Measurements from ENCODE around the gene SUPV3L1.
A peak's percentile ranks its signal among the peaks of the same experiment; 100 is the strongest.
"Not testable (repeated sequence)": the region's sequence is repeated elsewhere in the genome, so short reads cannot be mapped to it uniquely, and the experiment has no call there.

The SUPV3L1 gene

DNA sequence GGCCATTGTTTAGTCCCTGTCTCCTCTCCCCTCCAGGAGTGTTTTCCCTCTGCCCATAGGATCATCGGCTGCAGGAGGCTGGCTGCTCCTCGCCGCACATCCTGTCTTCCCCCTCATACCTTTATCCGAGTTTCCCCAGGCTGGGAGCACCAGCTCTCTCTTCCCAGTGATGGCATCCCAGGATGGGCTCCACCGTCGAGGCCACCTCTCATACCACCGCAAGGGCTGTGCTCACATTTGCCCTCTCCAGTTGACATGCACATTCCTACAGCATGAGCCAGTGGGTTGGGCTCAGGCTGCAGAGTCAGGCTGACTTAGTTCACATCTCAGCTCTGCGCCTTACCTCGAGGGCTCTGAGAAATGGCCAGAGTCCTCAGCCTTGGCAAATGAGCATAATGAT, 52.2 kb downstream of the SUPV3L1 start:
- DNase-seq: peak; percentile 76

DNA sequence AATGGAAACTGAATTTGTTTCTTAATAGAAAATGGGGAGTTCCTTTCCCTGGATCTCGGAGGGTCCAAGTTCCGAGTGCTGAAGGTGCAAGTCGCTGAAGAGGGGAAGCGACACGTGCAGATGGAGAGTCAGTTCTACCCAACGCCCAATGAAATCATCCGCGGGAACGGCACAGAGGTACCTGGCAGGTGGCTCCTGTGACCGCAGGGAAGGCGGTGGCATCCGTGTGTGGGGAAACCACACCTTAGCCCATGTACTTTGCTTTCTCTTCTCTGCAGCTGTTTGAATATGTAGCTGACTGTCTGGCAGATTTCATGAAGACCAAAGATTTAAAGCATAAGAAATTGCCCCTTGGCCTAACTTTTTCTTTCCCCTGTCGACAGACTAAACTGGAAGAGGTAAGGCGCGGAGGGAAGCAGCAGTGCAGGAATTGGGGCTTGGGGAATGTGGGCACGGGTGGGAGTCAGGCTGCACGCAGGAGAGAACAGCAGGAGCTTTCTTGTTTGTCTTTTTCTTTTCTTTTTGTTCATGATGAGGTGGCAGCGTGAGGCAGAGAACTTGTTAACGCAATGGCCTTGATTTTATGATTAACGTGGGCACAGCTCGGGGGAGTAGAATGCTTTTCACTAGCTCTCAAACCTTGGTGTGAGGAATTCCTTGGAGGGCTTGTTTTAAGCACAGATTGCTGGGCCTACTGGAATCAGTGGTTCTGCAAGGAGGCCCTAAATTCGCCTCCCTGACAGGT, 52.9 kb downstream of the SUPV3L1 start:
- no peak for DNase-seq

GRCh38 chr10:69234447-69234846, 54.4 kb downstream of the SUPV3L1 start:
- DNase-seq: no peak

- peak; percentile 67 for DNase-seq
These were observed 57.6 kb downstream of the SUPV3L1 start for GRCh38 chr10:69237528-69238159.

DNA sequence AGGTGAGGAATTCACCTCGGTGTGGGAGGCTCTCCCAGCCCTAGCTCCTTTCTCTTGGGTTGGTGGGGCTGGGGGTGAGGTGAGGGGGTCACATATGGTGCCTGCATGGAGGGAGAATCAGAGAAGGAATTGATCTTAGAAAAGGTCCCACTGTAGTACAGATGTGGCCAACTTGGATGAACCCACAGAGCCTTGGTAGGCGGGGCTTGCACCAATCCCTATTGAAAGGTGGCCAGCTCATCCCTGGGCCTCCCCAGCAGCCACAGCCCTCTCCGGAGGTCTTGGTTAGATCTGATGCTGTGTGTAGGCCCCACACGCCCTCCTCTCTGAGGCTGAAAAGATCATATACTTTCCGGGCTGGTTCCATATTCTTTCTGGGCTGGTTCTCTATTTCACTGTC, 59.1 kb downstream of the SUPV3L1 start:
- DNase-seq: no peak

DNA sequence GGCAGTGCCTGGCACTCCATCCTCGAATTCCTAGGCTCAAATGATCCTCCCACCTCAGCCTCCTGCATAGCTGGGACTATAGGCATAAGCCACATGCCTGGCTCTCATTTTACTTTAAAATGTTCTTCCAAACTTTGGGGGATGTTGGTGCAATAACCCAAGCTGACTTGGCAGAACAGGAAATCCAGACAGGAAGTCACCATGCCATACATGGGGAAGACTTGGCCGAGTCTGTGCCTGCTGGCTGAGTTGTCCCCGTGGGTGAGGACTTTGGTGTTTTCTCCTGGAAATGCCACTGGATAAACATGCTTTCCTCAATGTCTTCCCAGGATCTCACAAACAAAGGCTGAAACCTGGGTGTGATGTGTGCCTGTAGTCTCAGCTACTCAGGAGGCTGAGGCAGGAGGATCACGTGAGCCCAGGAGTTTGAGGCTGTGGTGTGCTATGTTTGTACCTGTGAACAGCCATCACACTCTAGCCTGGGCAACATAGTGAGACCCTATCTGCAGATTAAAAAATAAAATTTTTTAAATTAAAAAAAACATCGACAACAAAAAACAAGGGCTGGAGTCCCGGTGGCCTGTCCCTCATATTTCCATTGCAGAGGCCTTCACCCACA, 59.9 kb downstream of the SUPV3L1 start:
- DNase-seq: no peak

DNA sequence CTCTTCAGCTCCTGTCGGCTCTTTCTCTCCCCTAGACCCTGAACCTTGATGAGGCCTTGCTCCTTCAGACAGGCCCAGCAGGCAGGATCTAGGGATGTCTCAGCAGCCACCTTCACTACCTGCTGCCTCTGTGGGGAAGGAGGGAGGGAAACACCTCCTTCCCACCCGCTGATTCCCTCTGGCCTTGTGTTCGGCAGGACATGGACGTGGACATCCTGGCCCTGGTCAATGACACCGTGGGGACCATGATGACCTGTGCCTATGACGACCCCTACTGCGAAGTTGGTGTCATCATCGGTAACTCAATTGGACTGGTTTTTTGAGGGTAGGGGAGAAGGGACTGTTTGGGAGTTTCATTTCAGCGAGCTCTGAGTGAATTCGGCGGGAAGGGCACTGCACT, 60.4 kb downstream of the SUPV3L1 start:
- DNase-seq: no peak

DNA sequence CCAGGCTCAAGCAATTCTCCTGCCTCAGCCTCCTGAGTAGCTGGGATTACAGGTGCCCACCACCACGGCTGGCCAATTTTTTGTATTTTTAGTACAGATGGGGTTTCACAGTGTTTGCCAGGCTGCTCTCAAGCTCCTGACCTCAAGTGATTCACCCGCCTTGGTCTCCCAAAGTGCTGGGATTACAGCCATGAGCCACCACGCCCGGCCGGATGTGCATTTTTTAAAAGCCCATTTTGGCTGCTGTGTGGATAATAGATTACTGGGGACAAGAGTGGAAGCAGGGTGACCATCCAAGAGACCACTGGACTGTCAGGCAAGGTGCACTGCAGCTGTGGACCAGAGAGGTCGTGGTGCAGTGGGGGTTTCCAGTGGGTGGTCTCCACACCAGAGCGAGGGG, 61.5 kb downstream of the SUPV3L1 start:
- DNase-seq: no peak

- DNase-seq: no peak
These were observed 62.2 kb downstream of the SUPV3L1 start for GRCh38 chr10:69242040-69242851.

DNA sequence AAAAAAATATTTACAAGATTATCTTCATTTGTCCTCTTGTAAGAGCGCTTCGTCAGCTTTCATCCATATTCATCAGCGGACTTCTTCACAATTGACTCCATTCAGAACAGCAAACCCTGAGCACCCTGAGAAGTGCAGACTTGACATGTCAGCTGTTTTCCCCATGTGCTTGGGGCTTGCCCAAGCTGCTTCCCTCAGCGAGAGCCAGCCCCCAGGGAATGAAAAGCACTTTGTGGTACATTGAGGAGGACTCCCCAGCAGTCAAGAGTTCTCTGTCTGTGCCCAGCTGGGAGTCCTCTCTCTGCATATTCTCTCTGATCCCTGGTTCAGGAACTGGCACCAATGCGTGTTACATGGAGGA, 62.8 kb downstream of the SUPV3L1 start:
- no peak for DNase-seq

DNA sequence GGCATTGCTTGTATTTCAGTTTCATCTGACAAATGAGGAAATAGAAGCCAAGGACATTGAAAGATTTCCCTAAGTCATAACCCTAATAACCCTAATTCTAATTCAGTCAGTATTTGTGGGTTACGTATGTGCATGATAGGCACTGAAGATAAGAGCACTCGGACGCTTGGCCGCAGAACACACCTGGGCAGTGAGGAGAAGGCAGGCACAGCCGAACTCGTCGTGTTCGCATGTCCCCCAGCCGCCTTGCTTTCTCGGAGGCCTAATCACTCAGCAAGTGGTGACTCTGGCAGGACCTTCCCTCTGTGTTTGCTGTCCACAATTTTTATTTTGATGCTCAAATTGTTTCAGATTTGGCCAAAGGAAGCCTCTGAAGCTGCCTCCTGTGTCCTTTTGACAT, 63.8 kb downstream of the SUPV3L1 start:
- DNase-seq: no peak

DNA sequence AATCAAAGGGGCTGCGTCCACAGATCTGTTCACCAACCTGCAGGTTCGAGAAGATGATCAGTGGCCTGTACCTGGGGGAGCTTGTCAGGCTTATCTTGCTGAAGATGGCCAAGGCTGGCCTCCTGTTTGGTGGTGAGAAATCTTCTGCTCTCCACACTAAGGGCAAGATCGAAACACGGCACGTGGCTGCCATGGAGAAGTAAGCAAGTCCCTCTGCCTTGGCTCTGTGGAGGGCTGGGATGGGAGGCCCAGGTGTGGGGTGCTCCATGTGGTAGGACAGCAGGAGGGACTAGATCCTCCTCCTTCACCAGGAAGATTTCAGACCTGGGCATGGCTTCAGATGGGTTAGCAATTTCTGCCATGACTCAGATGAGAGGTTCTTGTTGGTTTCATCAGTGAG, 66.0 kb downstream of the SUPV3L1 start:
- DNase-seq: no peak

GRCh38 chr10:69246581-69247312, 66.7 kb downstream of the SUPV3L1 start:
- DNase-seq: no peak

DNA sequence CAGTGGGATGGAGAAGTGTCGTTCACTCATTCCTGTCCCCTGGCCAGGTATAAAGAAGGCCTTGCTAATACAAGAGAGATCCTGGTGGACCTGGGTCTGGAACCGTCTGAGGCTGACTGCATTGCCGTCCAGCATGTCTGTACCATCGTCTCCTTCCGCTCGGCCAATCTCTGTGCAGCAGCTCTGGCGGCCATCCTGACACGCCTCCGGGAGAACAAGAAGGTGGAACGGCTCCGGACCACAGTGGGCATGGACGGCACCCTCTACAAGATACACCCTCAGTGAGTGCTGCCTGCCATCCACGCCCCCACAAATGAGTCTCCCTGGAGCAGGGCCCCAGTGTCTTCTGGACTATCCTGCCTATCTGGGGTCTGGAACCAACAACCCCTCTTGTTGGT, 67.3 kb downstream of the SUPV3L1 start:
- DNase-seq: no peak

- DNase-seq: no peak
These were observed 68.2 kb downstream of the SUPV3L1 start for GRCh38 chr10:69248117-69248730.

- no peak for DNase-seq
These were observed 70.0 kb downstream of the SUPV3L1 start for GRCh38 chr10:69250041-69250440.

GRCh38 chr10:69251417-69251816, 71.4 kb downstream of the SUPV3L1 start:
- DNase-seq: not testable (repeated sequence)

GRCh38 chr10:69253171-69253570, 73.1 kb downstream of the SUPV3L1 start:
- DNase-seq: no peak

GRCh38 chr10:69254877-69255276, 74.8 kb downstream of the SUPV3L1 start:
- DNase-seq: no peak
